Calu3 (cell line): Measurements from ENCODE around the gene ZFY. TPM values are rescaled to one million over a fixed set of nuclear protein-coding genes. Genes with fewer than 3 reads are reported as not detected.

Experiments
- BruUV-seq: library from RNA; stranded (reverse); fragments of 400-500 nt; replicated peaks from 2 replicates; lab custom pipeline; 2021; lab: Mats Ljungman, UMichigan
- CTCF ChIA-PET: fragments of 300-600 bp; sonication (Branson Sonifier 250); formaldehyde crosslinking; loops from one replicate; lab custom pipeline; 2022; ENCODE audit warnings: antibody characterized with exemption; lab: Charles Lee
- DNase-seq: peaks from one replicate; pipeline ENCODE4 v3.0.0; 2022
- H3K27ac Mint-ChIP-seq: one replicate; pipeline ENCODE4 v1.8.0; 2022; ENCODE audit warnings: mixed read lengths; ENCODE audit not compliant: unreplicated experiment
- H3K27me3 Mint-ChIP-seq: one replicate; pipeline ENCODE4 v1.8.0; 2022; ENCODE audit warnings: mixed read lengths; ENCODE audit not compliant: unreplicated experiment
- H3K36me3 Mint-ChIP-seq: one replicate; pipeline ENCODE4 v1.8.0; 2022; ENCODE audit warnings: mild to moderate bottlenecking, moderate library complexity, mixed read lengths; ENCODE audit not compliant: insufficient read depth, unreplicated experiment
- H3K4me1 Mint-ChIP-seq: one replicate; pipeline ENCODE4 v1.8.0; 2022; ENCODE audit warnings: mild to moderate bottlenecking, low read depth, mixed read lengths; ENCODE audit not compliant: unreplicated experiment
- H3K4me3 Mint-ChIP-seq: one replicate; pipeline ENCODE4 v1.8.0; 2022; ENCODE audit warnings: mild to moderate bottlenecking, low read depth, moderate library complexity, mixed read lengths; ENCODE audit not compliant: unreplicated experiment
- H3K9me3 Mint-ChIP-seq: one replicate; pipeline ENCODE4 v1.8.0; 2022; ENCODE audit warnings: low read depth, mixed read lengths; ENCODE audit not compliant: unreplicated experiment
- intact Hi-C: fragments of 100-400 bp; cut with micrococcal nuclease; formaldehyde crosslinking; loops from one replicate; pipeline ENCODE4 v1.10.0; 2022; ENCODE audit not compliant: unreplicated experiment
- total RNA-seq: library from RNA; stranded (reverse); gene quantifications from 2 replicates; pipeline ENCODE4 v1.2.3, GENCODE V29; 2022
- TF ChIP-seq, protein P1 (sequence below): fragments of 200-600 bp; IDR thresholded peaks from one replicate; pipeline ENCODE4 v1.8.0; 2022; ENCODE audit warnings: antibody characterized with exemption; ENCODE audit not compliant: unreplicated experiment

The ZFY gene
- total RNA-seq, 1 experiment from 2014 or later = not detected

DNA sequence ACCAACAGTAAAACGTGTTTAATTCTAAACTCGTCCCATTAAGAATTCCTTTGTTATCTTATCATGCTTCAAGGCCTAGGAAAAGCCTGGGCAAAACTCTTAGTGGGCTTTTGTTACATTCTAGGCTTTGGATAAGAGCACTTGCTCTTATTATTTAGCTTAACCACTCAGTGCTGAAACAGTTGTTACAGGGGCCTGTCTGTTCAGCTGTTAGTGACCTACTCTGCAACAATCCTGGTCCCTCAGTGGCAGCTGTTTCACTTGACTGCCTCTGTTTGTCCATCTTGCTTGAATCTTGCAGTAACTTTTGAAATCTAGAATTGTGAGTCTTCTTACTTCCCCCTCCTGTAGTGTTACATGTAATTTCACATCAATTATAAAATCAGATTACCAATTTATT, 88.4 kb downstream of the ZFY start:
- Mint-ChIP-seq H3K27me3 (no peaks in the 10 kb centered on the region), H3K4me1 (no peaks in the 10 kb centered on the region), H3K27ac (no peak overlapping the region), H3K4me3 (no peak overlapping the region), H3K9me3 (no peaks in the 10 kb centered on the region), H3K36me3 (no peaks in the 10 kb centered on the region)
- no TSS peak for BruUV-seq
- no peak for DNase-seq
- TF ChIP-seq, protein P1, sequence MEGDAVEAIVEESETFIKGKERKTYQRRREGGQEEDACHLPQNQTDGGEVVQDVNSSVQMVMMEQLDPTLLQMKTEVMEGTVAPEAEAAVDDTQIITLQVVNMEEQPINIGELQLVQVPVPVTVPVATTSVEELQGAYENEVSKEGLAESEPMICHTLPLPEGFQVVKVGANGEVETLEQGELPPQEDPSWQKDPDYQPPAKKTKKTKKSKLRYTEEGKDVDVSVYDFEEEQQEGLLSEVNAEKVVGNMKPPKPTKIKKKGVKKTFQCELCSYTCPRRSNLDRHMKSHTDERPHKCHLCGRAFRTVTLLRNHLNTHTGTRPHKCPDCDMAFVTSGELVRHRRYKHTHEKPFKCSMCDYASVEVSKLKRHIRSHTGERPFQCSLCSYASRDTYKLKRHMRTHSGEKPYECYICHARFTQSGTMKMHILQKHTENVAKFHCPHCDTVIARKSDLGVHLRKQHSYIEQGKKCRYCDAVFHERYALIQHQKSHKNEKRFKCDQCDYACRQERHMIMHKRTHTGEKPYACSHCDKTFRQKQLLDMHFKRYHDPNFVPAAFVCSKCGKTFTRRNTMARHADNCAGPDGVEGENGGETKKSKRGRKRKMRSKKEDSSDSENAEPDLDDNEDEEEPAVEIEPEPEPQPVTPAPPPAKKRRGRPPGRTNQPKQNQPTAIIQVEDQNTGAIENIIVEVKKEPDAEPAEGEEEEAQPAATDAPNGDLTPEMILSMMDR = no peak
- intact Hi-C loops = no loop called here
- CTCF ChIA-PET = no interaction called here

DNA sequence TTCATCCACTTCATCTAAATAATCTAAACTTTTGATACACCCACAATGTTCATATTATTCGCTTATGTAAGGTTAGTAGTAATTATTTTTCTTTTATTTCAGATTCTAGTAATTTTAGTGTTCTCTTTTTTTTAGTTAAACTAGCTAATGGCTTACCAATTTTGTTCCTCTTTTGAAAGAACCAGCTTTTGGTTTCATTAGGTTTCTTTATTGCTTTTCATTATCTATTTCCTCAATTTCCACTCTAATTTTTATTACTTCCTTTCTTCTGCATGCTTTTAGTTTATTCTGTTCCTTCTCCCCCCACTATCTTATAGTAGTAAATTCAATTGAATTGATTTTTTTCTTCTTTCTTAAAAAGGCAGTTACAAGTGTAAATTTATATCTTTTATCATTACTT, 90.2 kb downstream of the ZFY start:
- TF ChIP-seq, protein P1 = no peak

More for the DNA sequence above, 90.2 kb downstream of the ZFY start:
- CTCF ChIA-PET = no interaction called here
- DNase-seq = no peak
- Mint-ChIP-seq H3K36me3 (no peaks in the 10 kb centered on the region), H3K4me1 (no peaks in the 10 kb centered on the region), H3K27me3 (no peaks in the 10 kb centered on the region), H3K27ac (no peak overlapping the region), H3K9me3 (no peaks in the 10 kb centered on the region), H3K4me3 (no peak overlapping the region)
- intact Hi-C loops = no loop called here
- no TSS peak for BruUV-seq

Other genes with a start within 250 kb of the ZFY start
- gene SRY, start 147.7 kb upstream of the ZFY start, total RNA-seq = not detected in 2 replicates
- not detected in 2 replicates for gene RPS4Y1, start 93.8 kb upstream of the ZFY start, total RNA-seq